Activated naive CD4-positive, alpha-beta T cell treated with anti-CD3 and anti-CD28 coated beads, Interleukin-2, amount 50 U/mL, for 72 hours (primary cell): ENCODE results near the gene CDX1. TPM values are rescaled to one million over a fixed set of nuclear protein-coding genes. Genes with fewer than 3 reads are reported as not detected.
"Not testable (repeated sequence)": the region's sequence is repeated elsewhere in the genome, so short reads cannot be mapped to it uniquely, and the experiment has no call there.

Experiments used
- ATAC-seq, 2 donors: fragments of 150-1000 bp; cut with Tn5 transposase; 2 replicates each; pipeline ENCODE4 v1.10.0; 2021; ENCODE audit warnings: mild to moderate bottlenecking in 2 of 2, moderate library complexity in 2 of 2
- DNase-seq, 2 donors: peaks; one replicate each; pipeline ENCODE4 v3.0.0; 2021 to 2022; ENCODE audit warnings: low spot score in 2 of 2
- H3K27ac Mint-ChIP-seq, 2 donors: one replicate each; pipeline ENCODE4 v1.8.0; 2022; ENCODE audit warnings: mild to moderate bottlenecking in 2 of 2, mixed read lengths in 2 of 2
- H3K36me3 Mint-ChIP-seq, 2 donors: one replicate each; pipeline ENCODE4 v1.8.0; 2022; ENCODE audit warnings: mixed read lengths in 2 of 2
- H3K9me3 Mint-ChIP-seq, 2 donors: one replicate each; pipeline ENCODE4 v1.8.0; 2022; ENCODE audit warnings: mixed read lengths in 2 of 2
- total RNA-seq, 2 donors: library from RNA; stranded (reverse); gene quantifications; one replicate each; pipeline ENCODE4 v1.2.3, GENCODE V29; 2022

CDX1 gene
- total RNA-seq, 2 donors from 2014 or later: not detected

DNA sequence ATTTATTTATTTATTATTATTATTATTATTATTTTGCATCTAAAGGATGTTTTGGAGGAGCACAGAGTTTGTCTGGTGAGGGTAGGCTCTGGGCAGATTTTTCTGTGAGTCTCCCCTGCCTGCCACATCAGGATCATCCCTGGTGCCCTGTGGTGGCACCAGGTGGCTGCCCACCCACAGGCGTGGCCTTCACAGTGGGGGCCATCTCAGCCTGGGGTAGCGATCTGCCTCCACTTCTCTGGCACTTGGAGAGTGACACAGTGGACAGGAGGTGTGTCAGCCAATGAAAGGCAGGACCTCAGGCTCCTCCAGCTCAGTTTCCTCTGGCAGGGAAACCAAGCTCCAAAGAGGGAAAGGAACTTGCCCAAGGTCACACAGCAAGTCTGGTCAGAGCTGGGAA lies 53.3 kb downstream of the CDX1 start:
- no peak for DNase-seq
- Mint-ChIP-seq H3K9me3 (no peaks in the 10 kb centered on the region), H3K27ac (no peak overlapping the region), H3K36me3 (no peaks in the 10 kb centered on the region)
- no peak for ATAC-seq

- no peak overlapping the region for H3K27ac Mint-ChIP-seq
- no peak for ATAC-seq
- DNase-seq: no peak
- H3K36me3 Mint-ChIP-seq: no peaks in the 10 kb centered on the region
- no peaks in the 10 kb centered on the region for H3K9me3 Mint-ChIP-seq
Measured at GRCh38 chr5:150221471-150221870, 54.9 kb downstream of the CDX1 start.

DNA sequence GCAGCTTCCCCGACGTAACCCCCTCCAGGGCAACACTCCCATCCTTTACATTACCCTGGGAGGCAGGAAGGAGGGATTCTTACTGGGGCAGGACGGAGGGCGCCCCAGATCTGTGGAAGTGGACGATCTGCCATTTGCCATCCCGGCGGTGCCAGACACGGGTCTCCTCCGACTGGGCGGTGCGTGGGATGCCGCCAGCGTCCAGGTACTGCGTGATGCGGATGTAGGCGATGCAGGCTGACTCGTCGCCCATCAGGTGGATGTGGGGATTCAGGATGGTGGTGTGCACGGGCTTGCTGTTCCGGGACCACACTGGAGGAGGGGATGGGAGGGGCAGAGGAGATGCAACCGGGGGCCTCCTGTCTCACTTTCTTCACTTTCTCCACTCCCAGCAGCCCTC lies 56.3 kb downstream of the CDX1 start:
- Mint-ChIP-seq H3K9me3 (no peaks in the 10 kb centered on the region), H3K27ac (no peak overlapping the region), H3K36me3 (no peaks in the 10 kb centered on the region)
- DNase-seq (no peak), ATAC-seq (no peak)

GRCh38 chr5:150223474-150223873 lies 56.9 kb downstream of the CDX1 start:
- H3K27ac Mint-ChIP-seq: no peak overlapping the region
- DNase-seq (no peak), ATAC-seq (no peak)
- no peaks in the 10 kb centered on the region for H3K36me3 Mint-ChIP-seq
- no peaks in the 10 kb centered on the region for H3K9me3 Mint-ChIP-seq

GRCh38 chr5:150224483-150225027 lies 58.0 kb downstream of the CDX1 start:
- no peak for DNase-seq
- H3K36me3 Mint-ChIP-seq: no peaks in the 10 kb centered on the region
- ATAC-seq: no peak
- no peaks in the 10 kb centered on the region for H3K9me3 Mint-ChIP-seq
- no peak overlapping the region for H3K27ac Mint-ChIP-seq

DNA sequence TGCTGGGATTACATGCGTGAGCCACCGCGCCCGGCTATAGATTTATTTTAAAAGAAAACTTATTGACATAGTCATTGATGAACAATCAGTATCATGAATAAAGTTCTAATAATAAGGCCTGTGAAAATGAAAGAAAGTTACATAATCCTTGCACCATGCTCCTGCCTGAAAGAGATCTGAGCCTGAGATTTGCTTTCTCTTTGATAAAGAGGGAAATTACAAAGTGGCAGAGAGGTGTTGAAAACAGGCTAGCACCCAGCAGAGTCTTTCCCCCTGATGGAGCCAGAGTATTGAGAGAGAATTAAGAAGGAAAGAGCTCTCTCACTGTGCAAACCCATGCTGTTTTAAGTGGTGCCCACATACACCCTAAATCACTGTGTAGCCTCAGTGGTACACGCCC lies 60.5 kb downstream of the CDX1 start:
- DNase-seq (no peak), ATAC-seq (no peak)
- Mint-ChIP-seq H3K27ac (no peak overlapping the region), H3K9me3 (no peaks in the 10 kb centered on the region), H3K36me3 (no peaks in the 10 kb centered on the region)

DNA sequence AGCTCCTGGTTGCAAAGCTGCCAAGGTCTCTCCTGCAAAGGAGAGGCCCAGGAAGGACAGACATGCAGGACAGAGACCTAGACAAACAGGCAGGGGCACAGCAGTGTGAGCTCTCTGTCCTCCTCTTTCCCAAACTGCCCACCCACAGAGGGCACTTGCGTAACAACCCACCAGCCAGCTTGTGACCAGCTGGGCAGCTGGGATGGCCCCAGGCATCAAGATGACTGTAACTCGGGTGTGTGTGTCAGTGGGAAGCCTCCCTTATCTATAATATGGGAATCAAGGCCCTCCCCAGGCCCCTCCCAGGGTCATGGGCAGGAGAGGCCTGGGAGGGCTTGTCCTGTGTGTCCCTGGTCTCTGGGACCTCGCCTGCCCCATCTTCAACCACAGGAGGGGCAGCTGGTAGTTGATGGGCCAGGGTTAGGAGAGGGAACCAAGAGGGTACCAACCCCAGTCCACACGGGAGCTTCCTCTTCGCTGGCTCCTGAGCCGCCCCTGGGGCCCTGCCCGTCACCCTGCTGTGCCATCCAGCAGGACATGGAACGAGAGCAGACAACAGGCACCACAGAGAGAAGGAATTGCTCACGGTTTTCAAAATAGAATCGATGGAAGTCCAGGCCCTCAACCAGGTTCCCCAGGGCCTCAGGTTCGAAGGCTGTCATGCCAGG lies 61.2 kb downstream of the CDX1 start:
- Mint-ChIP-seq H3K36me3 (no peaks in the 10 kb centered on the region), H3K9me3 (no peaks in the 10 kb centered on the region), H3K27ac (peak overlapping the region in 1 of 2 donors; percentile 55)
- DNase-seq: no peak
- ATAC-seq: no peak

- Mint-ChIP-seq H3K9me3 (no peaks in the 10 kb centered on the region), H3K27ac (no peak overlapping the region), H3K36me3 (no peaks in the 10 kb centered on the region)
- ATAC-seq (no peak), DNase-seq (no peak)
Measured at GRCh38 chr5:150229571-150229970, 63.0 kb downstream of the CDX1 start.

- no peak for ATAC-seq
- DNase-seq: no peak
- Mint-ChIP-seq H3K27ac (no peak overlapping the region), H3K36me3 (no peaks in the 10 kb centered on the region), H3K9me3 (no peaks in the 10 kb centered on the region)
Measured at GRCh38 chr5:150230842-150231241, 64.3 kb downstream of the CDX1 start.

DNA sequence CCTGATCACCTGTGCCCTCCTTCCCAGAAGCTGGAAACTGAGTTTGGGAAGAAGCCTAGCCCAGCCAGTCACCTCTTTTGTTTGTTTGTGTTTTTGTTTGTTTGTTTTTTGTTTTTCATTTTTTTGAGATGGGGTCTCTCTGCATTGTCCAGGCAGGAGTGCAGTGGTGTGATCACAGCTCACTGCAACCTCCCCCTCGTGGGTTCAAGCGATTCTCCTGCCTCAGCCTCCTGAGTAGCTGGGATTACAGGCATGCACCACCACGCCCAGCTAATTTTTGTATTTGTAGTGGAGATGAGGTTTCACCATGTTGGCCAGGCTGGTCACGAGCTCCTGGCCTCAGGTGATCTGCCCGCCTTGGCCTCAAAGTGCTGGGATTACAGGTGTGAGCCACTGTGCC lies 67.1 kb downstream of the CDX1 start:
- H3K27ac Mint-ChIP-seq, ATAC-seq, DNase-seq, H3K9me3 Mint-ChIP-seq, H3K36me3 Mint-ChIP-seq: not testable (repeated sequence)

Other genes starting within 250 kb of the CDX1 start
- gene PDE6A, start 222.0 kb upstream of the CDX1 start, total RNA-seq: not detected
- 1 to 10 TPM; 3.9 to 8.4 TPM for gene SLC26A2, start 206.0 kb upstream of the CDX1 start, total RNA-seq
- 1 to 10 TPM; 1.9 to 3.0 TPM for gene TIGD6, start 166.1 kb upstream of the CDX1 start, total RNA-seq
- gene HMGXB3, start 166.0 kb upstream of the CDX1 start, total RNA-seq: 10 to 100 TPM; 19.9 to 40.8 TPM
- 1 to 10 TPM in 1 of 2 donors, not detected in 1; 5.2 TPM for gene CSF1R, start 80.2 kb upstream of the CDX1 start, total RNA-seq
- under 1 TPM; 0.64 to 0.89 TPM for gene PDGFRB, start 10.9 kb upstream of the CDX1 start, total RNA-seq
- not detected for gene SLC6A7, start 23.3 kb downstream of the CDX1 start, total RNA-seq
- gene CAMK2A, start 123.0 kb downstream of the CDX1 start, total RNA-seq: not detected
- gene ARSI, start 136.1 kb downstream of the CDX1 start, total RNA-seq: not detected
- gene TCOF1, start 190.9 kb downstream of the CDX1 start, total RNA-seq: 10 to 100 TPM; 91.9 to 94.4 TPM
- 100 to 1,000 TPM; 249 to 277 TPM for gene CD74, start 246.1 kb downstream of the CDX1 start, total RNA-seq